Measurements from ENCODE around the gene DOCK9.
"Not testable (repeated sequence)": the region's sequence is repeated elsewhere in the genome, so short reads cannot be mapped to it uniquely, and the experiment has no call there.

Gene DOCK9

DNA sequence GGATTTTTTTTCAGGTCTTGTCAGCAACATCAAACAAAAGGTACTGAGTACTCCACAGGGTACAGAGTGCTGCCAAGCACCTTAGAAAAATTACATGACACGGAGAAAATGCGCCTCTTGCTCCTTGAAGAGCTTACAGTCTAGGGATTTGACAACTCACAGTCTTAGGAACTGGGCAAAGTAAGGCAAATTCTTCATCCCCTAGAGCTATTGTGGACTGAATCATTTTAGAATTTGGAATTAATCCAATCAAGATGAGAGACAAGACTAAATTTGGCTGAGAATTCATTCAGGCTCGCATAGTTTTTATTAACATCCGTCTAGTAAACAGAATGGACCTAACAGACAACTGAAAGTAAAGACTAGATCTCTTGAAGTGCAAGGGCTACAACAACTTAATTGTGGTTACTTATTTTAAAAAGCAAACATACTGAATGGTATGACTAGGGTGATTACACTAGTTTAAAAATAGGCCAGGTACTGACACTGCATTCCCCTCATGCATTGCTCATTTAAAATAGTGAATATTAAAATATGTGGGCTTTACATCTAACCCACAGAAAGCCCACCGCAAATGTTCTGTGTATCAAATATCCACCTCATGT, 165.6 kb downstream of the DOCK9 start:
- not testable (repeated sequence) for DNase-seq

DNA sequence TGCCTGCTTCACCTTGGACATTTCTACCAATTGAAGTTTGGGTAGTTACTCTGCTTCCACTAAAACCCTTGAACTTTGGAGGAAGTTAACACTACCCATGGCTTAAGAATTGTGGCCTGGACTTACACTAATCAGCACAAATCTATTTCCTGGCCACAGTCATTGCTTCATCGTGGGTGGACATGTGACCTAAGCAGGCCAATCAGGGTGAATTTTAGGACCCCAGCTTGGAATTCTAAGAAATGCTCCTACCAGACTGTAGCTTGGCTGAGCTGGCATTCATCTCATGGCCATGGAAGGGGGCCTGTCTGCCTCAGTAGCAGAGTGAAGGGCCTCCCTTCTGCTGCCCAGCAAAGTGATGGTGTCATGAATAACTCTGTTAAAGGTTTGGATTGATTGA, 167.1 kb downstream of the DOCK9 start:
- no peak for DNase-seq

DNA sequence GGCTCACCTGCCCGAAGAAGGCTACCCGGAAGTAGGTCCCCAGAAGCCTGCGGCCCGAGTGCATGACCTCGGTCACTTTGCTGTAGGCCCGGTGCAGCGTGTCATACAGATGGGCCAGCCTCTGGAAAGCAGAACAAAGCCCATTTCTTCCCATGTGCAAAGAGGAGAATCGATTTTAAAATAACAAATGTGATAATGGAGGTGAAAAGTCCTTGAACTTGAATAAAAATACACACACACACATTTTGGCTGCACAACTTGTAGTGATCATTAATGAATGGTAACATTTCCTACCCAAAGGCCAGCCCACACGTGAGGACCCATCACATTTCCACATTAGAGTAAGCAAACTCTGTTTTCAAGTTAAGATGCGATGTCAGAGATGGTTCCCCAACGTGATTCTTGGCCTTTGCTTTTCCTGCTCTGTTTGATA, 168.5 kb downstream of the DOCK9 start:
- DNase-seq, result no peak

DNA sequence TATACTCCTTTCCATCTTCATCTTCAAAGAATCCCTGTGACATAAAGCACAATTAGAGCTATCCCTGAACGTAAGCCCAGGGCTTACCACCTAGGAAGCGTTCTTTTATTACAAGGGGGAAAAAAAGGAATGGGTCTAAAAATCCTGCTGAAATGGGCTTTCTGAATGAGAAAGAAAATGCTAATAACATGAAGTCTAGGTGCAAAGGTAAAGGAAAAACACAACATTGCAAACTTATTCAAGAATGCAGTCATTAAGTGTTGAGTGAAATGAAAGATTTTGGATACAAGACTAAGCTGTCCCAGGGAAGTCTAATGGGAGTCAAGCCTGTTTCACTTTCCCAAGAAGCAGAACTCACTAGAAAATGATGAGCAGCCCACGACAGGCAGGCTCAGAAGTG, 170.1 kb downstream of the DOCK9 start:
- DNase-seq, result no peak

DNA sequence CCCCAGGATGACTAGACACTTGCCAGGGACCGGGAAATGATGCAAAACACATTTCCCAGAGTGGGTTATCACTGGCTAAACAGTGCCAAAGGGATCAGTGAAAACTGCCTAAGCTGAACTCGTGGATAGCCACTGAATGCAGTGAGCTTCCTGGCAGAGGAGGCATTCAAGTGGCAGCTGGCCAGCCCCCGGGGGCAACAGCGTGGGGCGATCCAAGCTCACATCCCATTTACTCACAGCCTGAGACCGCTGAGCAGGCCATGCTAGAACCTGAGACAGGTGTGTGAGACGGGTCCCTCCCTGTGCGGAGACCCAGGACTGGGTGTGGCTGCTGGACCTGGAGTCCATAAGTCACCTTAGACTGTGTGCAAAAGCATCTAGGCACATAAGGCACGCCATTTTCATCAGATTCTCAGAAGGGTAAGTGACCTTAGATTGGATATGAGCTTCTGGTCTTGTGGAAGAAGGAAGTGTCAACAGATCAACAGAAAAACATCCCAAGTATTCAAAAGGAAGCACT, 173.5 kb downstream of the DOCK9 start:
- no peak for DNase-seq

DNA sequence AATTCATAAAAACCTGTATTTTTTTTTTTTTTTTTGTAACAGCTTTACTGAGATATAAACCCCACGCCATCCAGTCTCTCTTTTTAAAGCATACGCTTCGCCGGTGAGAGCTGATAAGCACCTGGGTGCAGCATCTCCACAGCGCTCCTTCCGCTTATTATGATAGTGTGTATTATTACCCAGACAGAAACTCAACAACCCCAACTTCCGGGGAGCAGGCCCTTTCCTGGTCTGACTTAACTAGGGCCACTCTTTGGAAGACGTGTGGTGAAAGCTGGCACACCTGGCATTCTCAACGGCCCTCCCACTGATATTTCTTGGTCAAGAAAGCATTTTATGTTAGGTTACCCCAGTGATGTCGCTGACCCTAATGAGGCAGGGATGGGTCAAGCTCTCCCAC, 173.9 kb downstream of the DOCK9 start:
- no peak for DNase-seq

DNA sequence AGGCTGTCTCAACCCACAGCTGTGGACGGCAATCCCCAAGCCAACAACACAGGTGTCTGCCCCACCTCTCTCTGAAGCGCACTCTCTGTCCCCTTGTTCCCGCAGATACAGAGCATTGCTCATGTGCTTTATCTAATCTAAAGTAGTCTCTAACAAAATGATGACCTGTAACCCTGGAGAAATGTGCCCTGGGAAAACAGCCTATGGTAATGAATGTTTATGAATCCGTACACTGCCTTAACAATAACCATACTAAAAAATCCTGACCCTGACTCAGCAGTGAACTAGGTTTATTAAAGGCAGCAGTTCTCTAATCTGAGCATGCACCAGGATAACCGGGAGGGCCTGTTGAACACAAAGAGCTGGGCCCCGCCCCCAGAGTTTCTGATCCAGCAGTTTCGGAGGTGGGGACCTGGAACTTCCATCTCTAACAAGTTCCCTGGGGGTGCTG, 174.7 kb downstream of the DOCK9 start:
- DNase-seq, result no peak

DNA sequence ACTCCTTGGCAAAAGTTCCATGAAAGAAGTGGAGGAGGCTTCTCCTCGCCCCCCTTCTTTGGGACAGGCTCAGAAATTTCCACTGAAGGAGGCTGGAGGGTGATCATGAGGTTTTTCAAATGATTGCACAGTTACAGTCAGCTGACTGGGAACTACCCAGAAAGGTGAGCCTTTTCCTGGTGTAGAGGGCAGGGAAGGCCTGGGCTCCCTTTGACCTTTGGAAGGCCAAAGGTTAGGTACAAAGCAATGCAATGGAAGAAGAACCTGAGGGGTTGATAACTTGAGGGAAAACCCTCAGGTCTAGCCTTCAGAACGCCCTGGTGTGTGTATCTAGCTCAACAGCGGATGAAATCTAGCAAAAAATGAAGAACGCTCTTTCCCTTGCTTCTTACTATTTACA, 175.3 kb downstream of the DOCK9 start:
- DNase-seq, result no peak

DNA sequence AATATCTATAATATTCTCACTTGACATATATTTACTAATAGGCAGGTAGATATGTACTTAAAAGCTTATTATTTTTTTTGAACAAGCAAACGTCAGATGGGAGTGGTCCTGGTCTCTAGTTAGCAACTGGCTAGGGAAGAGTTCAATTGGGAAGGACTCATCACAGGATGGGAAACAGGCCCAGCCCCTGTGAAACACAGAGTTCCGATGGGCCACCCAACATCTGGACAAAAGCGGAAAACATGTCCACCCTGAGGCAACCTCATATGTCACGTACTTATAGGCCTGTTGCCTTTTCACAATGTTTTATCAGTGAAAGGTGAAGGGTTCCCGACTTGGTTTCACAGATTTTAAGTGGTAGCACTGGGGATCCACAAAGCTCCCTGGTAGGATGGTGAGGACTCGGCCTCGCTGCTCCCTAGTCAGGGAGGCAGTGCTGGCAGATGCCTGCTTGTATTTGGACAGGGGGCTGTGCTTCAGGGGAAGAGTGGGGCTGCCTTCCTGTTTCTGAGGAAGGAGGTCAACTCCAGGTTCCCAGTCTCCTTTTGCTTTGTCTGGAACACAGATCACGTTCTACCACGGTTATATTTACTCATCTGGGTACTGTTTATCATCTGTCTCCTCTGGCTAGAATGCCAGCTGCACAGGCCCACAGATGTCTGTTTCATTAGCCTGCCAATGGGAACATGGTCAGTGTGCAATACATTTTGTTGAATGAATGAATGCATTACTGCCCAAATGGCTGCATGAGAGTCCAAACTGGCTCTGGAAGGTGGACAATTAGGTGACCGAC, 176.0 kb downstream of the DOCK9 start:
- no peak for DNase-seq

DNA sequence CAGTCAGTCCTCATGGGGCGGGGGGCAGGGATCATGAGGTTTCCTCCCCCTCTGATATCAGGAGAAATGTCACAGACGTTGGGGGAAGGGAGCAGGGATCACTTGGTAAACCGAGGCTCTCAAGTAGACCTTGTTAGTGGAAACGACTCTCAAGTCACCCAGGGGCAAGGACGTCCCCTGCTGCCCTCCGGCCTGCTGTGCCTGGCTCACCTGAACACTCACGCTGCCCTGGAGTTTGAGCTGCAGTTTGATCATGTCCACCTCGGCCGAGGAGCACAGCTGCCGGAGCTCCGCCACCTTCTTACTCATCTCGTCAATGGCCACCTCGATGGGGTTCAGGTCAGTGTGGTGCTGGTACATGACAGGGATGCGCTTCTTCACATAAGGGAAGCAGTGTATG, 177.8 kb downstream of the DOCK9 start:
- no peak for DNase-seq

DNA sequence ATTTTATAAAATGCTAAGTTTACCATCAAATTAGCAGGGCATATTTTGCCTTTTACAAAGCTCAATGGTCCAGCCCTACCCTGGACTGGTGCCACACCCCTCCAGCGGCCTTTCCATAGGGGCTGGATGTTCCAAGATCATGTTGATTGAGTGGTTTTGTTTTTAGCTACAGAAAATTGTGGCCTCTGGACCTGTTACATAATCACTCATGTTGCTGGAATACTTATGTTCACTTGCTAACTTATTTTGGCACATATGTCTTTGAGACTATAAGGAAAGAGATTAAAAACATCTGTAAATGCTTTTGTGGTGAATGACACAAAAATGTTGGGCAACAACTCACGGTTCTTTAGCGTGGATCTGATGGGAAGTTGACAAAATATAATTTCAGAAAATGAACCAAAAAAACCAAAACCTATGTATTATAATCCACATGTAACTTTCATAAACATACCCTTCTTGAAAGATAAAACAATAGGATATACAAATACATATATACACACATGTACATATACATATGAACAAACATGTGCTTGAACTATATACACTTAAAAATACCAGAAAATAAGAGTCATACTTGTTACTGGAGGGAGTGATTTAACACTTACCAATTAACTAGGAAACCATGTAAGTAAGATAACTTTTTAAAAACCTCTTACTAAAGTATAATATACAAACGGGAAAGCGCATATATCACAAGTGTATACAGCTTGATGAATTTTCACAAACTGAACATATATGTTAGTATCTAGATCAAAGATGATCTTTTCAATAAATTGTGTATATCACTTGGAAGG, 178.8 kb downstream of the DOCK9 start:
- DNase-seq, result no peak

DNA sequence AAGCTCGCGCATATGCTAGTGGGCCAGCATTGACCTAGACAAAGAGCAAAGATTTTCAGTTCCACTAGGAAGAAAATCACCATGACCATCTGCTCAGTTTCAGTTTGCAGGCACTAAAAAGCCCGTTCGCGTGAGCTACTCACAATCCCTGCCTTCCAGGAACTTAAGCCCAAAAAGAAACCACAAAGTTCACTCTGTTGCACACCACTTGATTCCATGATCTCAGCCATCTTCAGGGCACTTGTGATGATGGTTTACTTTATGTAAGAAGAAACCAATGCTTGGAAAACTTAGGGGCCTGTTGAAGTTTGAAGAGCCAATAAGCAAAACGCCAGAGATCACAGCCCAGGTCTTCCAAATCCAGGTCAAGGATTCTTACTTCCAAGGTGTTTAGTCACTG, 180.4 kb downstream of the DOCK9 start:
- no peak for DNase-seq

DNA sequence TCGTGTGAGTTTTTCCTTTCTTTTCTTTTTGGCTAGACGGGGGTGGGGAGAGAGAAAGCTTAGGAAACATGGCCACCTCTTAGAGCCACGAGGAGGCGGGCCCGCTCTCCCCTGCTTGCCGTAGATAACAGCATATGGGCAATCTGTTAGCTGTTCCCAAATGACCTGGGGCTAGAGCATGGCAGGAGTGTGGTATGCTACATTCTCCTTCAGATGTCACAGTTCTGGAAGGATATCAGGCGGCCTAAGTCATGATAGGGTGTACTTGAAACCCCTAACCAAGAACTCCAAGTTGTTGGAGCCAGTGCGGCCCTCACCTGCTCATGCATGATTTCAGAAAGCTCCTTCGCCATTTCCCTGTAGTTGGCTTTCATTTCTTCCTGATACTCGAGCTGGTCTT, 181.1 kb downstream of the DOCK9 start:
- no peak for DNase-seq

DNA sequence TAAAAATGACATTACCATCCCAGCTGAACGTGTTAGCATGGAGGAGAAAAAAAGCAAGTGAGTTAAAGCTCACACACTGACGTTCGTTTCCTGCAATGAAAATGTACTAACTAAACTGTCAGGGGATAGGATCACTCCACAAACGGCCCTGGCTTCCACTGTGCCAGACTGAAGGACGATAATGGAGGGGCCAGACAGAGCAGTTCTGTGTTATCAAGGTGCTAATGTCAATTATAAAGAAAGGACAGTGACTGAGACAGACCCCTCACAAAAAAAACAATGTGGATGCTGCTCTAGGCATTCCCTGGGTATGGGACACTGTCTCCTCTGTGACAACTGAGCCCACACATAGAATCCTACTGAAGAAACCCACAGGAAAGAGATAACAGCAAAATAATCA, 181.7 kb downstream of the DOCK9 start:
- DNase-seq, result no peak

DNA sequence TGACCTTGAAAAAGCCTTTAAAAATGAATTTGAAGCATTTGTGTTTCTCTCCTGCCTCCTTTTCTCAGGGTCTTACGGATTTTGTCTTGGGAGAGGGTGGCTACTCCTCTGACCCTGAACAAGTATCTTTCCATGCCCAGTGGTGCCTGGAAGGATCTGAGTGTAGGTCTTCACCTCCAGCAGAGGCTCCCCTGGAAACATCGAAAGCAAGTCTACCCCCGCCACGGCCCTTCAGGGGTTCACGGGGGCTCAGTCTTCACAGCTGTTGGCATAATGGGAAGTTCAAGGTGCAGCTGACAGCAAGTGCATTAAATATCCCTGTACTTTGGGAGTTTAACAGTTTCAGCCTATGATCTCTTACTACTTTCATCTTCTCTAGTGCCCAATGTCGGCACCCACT, 182.6 kb downstream of the DOCK9 start:
- no peak for DNase-seq

DNA sequence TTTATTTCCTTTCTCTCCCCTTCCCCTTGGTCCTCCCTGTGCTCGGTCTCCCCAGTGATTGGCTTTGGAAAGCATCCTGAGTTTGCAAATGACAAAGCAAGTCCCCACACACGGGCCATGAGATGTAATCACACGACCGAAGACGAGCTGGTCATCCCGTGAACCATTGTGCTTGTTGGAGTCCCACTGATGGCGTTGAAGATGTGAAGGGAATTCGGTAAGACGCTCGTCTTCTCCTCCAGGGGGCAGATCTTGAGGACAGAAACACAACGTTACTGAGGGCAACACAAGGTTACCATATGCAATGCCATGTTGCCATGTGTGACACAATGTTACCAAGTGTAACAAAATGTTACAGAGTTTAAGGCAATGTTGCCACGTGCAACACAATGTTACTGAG, 183.4 kb downstream of the DOCK9 start:
- no peak for DNase-seq

DNA sequence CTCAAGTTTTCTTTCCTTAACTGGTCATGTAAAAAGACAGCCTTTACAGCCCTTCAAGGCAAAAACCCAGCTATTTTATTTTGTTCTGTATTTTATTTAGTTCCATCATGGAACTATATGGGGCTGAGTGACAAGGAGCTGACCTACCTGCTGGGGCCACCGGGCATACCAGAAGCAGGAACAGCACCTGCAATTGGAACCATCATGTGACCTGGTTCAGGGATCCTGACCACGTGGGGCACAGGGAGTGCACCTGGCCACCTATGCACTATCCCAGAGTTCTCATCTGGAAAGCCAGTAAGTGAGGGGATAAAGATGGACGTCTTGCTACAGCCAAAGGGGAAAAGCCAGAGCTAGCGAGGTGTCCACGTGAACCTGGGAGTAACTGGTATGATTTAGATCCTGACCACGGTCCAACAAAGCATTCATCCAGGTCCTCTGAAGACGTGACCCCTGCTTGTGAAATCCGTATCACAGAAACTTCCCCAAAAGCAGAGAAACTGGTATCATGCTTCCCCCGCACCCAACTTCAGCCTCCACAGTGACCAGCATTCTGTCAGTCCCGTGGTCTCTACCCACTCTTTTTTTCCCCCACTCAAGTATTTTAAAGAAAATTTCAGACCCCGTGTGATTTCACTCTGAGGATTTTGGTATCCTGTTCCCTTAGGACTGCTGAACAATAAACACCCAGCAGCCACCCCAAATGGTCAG, 184.9 kb downstream of the DOCK9 start:
- no peak for DNase-seq

DNA sequence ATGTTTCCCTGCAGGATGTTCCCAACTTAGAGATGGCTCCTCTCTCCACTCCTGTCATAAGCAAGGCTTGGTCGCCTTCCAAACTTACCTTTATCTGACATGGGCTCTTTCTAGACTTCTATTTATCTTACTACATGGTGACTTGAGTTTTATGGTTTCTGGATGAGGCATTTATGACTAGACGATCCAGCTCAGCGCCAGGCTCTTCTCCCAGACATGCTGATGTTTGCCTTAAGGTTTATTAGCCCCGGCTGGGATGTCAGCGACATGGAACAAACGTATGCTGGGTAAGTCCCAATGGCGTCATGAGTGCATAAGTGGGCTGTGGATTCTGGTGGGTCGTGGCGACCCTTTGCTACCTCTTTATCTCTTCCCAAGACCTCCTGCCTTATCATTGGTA, 185.5 kb downstream of the DOCK9 start:
- DNase-seq, result no peak

DNA sequence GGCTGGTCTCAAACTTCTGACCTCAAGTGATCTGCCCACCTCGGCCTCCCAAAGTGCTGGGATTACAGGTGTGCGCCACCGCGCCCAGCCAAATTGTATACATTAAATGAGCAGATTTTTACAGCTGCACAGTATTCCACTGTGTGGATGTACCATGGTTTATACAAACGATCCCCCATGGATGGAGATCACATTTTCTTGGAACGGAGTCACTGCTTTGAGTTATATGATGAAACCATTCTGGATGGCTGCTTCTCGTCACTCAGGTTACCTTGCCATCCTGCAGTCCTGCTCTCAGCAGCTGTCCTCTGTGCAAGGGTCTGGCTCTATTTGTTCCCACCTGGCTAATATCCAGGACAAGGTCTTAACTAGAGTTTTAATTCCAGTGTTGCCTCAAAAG, 186.3 kb downstream of the DOCK9 start:
- DNase-seq, result no peak

DNA sequence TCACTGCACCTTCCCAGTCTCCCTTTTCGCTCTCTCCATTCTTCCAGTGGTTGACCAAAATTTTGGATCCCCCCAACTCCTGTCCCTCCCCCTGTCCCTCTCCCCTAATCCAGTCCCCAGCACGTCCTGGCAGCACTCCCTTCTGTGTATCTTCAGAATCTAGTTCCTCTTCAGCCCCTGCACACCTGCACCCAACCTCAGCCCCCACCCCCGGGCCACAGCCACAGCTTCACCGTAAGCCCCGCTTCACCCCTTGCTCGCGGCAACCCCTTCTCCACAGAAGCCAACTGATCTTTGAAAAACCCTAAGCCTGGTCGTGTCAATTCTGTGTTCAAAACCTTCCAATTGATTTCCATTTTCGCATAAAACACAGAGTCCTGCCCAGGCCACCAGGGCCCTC, 189.9 kb downstream of the DOCK9 start:
- DNase-seq, result no peak

DNA sequence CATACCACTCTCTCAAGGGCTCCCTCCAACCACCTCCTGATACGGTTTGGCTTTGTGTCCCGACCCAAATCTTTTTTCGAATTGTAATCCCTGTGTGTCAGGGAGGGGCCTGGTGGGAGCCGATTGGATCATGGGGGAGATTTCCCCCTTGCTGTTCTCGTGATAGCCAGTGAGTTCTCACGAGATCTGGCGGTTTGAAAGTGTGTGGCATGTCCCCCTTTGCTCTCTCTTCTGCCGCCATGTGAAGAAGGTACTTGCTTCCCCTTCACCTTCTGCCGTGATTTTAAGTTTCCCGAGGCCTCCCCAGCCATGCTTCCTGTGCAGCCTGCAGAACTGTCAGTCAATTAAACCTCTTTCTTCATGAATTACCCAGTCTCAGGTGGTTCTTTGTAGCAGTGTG, 190.7 kb downstream of the DOCK9 start:
- DNase-seq, result no peak

DNA sequence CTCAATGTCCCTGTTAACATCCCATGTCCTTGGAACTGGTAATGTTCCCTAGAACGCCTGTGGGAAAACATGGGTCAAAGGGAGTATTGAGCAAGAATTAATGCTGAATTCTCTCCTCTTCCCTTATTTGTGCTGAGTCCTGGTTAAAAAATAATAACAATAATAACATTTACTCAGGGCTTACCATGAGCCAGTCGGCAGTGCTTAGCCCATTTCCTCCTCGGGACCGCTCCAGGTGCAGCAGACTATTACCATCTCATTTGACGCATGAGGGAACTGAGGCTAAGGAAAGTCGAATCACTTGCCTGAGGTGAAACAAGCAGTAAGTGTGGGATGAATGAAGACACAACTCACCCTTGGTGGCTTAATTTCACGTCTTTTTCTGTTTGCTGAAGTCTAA, 191.8 kb downstream of the DOCK9 start:
- DNase-seq, result no peak

DNA sequence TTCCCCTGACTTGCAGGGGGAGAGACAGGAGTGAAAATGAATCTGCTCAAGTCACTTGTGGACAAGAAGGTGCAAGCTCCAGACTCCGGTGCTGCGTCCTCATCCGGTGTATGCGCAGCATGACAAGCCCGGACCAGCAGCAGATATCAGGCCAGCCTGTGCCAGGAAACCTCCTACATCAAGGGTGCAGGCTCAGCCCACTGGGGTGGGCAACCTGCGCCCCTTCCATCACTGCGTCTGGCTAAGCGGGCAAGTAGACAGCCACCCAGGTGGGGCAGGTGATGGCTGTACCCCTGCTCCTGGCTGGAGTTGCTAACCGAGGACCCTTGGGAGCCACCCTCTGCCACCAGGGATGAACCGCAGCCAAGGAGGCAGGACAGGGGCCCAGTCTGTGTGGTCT, 192.5 kb downstream of the DOCK9 start:
- no peak for DNase-seq
